Prostate gland (tissue), 2 donors: ENCODE data around the gene SMU1.

Experiments
- CTCF ChIP-seq, 4 experiments: fragments of 200-600 bp in 2 of 4; fragments of 450-650 bp in 2 of 4; sonication (generic) in 2 of 4; IDR thresholded peaks; 1 replicate in 3 of 4; 2 replicates in 1 of 4; pipeline ENCODE4 v1.5.1; 2016 to 2019; ENCODE audit warnings: antibody characterized with exemption in 4 of 4, mild to moderate bottlenecking in 2 of 4, moderate library complexity in 2 of 4
- POLR2AphosphoS5 ChIP-seq: sonication (generic); formaldehyde crosslinking; IDR thresholded peaks from one replicate; pipeline ENCODE4 v1.6.1; 2017; ENCODE audit warnings: antibody characterized with exemption

- TF ChIP-seq CTCF (IDR thresholded peaks at IDR 0.05), result no peak
- TF ChIP-seq POLR2AphosphoS5, result no peak
Measured at GRCh38 chr9:33117796-33118195, 41.3 kb upstream of the SMU1 start.
